ENCODE measurements around the gene ZNF687. TPM values are rescaled to one million over a fixed set of nuclear protein-coding genes. Genes with fewer than 3 reads are reported as not detected.
A peak's percentile ranks its signal among the peaks of the same experiment; 100 is the strongest.
"Not testable (repeated sequence)": the region's sequence is repeated elsewhere in the genome, so short reads cannot be mapped to it uniquely, and the experiment has no call there.

Gene ZNF687
- total RNA-seq, 1 donor from 2014 or later, result 39.9 TPM

DNA sequence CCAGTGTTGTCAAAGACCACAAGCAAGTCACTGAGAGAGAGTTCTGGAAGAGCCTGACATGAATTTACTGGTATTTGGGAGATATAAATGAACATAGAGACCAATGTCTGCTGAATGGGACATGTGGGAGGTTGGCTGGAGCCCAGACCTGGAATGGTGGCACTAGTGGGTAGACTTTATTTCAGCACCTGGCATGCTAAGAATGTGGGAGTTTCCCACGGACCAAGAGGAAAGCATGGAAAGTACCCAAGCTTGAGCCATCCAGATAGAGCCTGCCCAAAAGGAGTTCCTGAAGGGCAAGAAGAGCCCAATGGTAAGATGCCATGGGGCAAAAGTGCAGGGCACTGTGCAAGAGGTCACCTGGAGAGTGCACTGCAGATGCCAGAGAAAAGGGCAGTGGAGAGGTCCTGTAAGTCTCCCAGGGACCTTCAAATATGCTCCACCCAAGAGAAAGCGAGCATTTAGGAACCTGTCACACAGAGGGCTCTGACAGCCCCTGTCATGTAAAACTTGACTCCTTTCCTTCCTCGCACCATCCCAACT is 8.1 kb upstream of the ZNF687 start:
- H3K4me3 Mint-ChIP-seq, result no peak overlapping the region
- no peaks in the 10 kb centered on the region for H3K4me1 Mint-ChIP-seq
- TF ChIP-seq, protein P1, sequence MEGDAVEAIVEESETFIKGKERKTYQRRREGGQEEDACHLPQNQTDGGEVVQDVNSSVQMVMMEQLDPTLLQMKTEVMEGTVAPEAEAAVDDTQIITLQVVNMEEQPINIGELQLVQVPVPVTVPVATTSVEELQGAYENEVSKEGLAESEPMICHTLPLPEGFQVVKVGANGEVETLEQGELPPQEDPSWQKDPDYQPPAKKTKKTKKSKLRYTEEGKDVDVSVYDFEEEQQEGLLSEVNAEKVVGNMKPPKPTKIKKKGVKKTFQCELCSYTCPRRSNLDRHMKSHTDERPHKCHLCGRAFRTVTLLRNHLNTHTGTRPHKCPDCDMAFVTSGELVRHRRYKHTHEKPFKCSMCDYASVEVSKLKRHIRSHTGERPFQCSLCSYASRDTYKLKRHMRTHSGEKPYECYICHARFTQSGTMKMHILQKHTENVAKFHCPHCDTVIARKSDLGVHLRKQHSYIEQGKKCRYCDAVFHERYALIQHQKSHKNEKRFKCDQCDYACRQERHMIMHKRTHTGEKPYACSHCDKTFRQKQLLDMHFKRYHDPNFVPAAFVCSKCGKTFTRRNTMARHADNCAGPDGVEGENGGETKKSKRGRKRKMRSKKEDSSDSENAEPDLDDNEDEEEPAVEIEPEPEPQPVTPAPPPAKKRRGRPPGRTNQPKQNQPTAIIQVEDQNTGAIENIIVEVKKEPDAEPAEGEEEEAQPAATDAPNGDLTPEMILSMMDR (conservative IDR thresholded peaks at IDR 0.05), result no peak
- no peak for DNase-seq (ENCODE audit: low read depth, low spot score)
- peaks cover 10% of the 10 kb centered on the region for H3K36me3 Mint-ChIP-seq (ENCODE audit: low read depth)
- H3K27ac Mint-ChIP-seq (ENCODE audit: unreplicated experiment), result no peak overlapping the region
- H3K9me3 Mint-ChIP-seq, result no peaks in the 10 kb centered on the region
- peaks cover 14% of the 10 kb centered on the region for H3K27me3 Mint-ChIP-seq (ENCODE audit: low read depth)

DNA sequence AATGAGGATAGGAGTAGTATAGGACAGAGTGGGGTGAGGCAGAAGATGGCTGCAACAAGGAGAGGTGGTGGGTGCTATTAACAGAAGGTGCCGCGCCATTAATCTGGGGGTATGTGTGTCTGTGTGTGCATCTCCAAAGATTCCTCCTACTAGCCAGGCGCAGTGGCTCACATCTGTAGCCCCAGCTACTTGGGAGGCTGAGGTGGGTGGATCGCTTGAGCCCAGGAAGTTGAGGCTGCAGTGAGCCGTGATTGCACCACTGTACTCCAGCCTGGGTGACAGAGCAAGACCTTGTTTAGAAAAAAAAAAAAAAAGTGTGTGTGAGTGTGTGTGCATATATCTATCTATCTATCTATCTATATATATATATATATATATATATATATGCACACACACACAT is 6.8 kb upstream of the ZNF687 start:
- not testable (repeated sequence) for H3K4me3 Mint-ChIP-seq; H3K27ac Mint-ChIP-seq (ENCODE audit: unreplicated experiment); H3K36me3 Mint-ChIP-seq (ENCODE audit: low read depth)

DNA sequence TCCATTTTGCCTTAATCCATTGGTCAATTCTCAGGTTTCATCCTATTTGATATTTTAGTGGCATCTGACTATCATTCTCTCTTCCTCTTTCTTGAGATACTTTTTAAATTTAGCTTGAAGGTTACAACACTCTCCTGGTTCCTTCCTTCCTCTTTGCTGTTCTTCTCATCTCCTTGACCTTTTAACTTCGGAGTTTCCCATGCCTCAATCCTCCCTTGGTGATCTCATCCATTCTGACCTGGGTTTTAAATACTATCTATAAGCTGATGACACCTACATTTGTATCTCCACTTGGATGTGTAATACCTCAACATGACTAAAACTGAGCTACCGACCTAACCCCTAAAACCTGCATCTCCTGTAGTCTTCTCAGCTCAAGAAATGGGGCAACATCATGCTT is 4.8 kb upstream of the ZNF687 start:
- Mint-ChIP-seq H3K27me3 (ENCODE audit: low read depth) (peaks cover 18% of the 10 kb centered on the region), H3K36me3 (ENCODE audit: low read depth) (peaks cover 5% of the 10 kb centered on the region), H3K9me3 (no peaks in the 10 kb centered on the region), H3K4me1 (peaks cover 10% of the 10 kb centered on the region), H3K4me3 (no peak overlapping the region), H3K27ac (ENCODE audit: unreplicated experiment) (no peak overlapping the region)
- DNase-seq (ENCODE audit: low read depth, low spot score), result no peak
- TF ChIP-seq, protein P1 (conservative IDR thresholded peaks at IDR 0.05), result no peak

More for the DNA sequence above, 6.8 kb upstream of the ZNF687 start:
- DNase-seq (ENCODE audit: low read depth, low spot score); H3K4me1 Mint-ChIP-seq; H3K9me3 Mint-ChIP-seq: not testable (repeated sequence)
- H3K27me3 Mint-ChIP-seq (ENCODE audit: low read depth), result peaks cover 14% of the 10 kb centered on the region

DNA sequence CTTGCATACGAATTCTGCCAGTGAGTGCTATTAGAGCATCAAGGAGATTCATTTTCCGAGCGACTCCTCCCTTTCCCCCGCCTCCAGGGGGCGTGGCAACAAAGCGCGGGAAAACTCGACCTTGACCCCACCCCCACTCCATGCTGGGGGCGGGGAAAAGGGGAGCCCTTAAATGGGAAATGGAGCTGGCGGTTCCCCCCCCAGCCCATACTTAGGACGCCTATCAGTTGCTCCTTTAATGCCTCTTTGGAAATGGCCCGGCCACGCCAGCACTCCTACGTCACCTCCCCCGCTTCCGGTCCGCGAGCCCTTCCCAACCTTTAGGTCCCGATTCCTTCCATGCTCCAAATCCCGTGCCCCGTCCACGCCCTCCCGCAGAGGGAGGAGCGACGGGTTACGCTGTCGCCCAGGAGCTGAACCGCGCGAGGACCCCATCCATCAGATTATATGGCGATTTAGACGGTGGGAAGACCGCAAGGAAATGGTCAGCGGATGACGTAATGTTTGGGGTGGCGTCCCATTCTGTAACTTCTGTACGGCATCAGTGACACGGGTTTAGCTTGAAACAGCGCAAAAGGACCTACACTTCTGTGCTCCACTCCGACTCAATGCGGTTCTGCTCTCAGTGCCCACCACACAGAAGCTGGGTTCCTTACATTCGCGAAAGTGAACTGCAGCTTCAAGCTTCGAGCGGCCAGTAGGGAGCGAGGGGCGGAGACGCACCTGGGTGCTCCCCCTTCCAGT is 702 bp upstream of the ZNF687 start:
- Mint-ChIP-seq H3K4me3 (peak overlapping the region; percentile 100), H3K27ac (ENCODE audit: unreplicated experiment) (peak overlapping the region; percentile 100)
- TF ChIP-seq, protein P1 (conservative IDR thresholded peaks at IDR 0.05), result peak; percentile 30

DNA sequence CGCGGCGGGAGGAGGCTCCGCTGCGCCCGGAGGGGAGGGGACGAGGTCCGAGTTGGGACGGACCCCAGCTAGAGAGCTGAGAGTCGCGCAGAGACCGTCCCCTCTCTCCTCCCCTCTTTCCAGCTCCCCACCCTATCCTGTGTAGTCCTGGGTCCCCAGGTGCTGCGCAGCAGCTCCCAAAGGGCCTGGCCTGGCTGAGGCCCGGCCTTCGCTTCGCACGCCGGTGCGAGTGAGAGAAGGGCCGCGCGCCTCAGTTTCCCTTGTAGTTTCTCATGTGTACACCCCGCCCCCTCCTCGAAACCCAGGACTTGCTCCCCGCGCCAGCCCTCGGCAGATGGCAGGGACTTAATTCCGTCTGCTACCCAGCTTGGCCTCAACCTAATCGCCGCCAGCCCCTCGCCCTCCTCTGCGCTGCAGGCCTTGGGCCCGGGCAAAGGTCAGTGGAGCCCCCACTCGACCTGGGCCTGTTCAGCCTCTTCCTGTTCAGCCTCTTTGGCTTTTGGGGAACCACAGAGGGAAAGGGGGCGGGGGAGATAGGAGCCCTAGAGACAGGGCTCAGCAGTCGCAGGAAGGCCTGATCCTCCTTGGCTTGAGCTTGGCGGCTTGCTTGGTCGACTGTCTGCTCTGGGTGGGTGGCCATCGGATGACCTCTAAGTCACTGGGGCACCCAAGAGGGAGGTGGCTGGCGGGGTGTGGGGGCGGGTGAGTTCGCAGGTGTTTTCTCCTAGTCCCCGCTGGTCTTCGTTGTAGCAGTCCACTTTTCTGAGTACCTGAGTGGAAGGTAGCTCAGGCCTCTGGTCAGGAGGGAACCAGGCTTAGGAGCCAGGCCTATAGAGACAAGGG is 1.0 kb downstream of the ZNF687 start:
- no peaks in the 10 kb centered on the region for H3K9me3 Mint-ChIP-seq
- peak overlapping the region; percentile 100 for H3K4me3 Mint-ChIP-seq
- H3K27me3 Mint-ChIP-seq (ENCODE audit: low read depth), result peaks cover 4% of the 10 kb centered on the region
- no peak for DNase-seq (ENCODE audit: low read depth, low spot score)
- peaks cover 26% of the 10 kb centered on the region for H3K4me1 Mint-ChIP-seq
- TF ChIP-seq, protein P1 (conservative IDR thresholded peaks at IDR 0.05), result no peak
- no peaks in the 10 kb centered on the region for H3K36me3 Mint-ChIP-seq (ENCODE audit: low read depth)
- peak overlapping the region; percentile 89 for H3K27ac Mint-ChIP-seq (ENCODE audit: unreplicated experiment)

More for the DNA sequence above, 702 bp upstream of the ZNF687 start:
- DNase-seq (ENCODE audit: low read depth, low spot score), result peak; percentile 97
- Mint-ChIP-seq H3K4me1 (peaks cover 26% of the 10 kb centered on the region), H3K9me3 (no peaks in the 10 kb centered on the region), H3K36me3 (ENCODE audit: low read depth) (no peaks in the 10 kb centered on the region), H3K27me3 (ENCODE audit: low read depth) (peaks cover 18% of the 10 kb centered on the region)

Data from neural crest cell (in vitro differentiated cells).